ENCODE data around the gene SNAP47.
A peak's percentile ranks its signal among the peaks of the same experiment; 100 is the strongest.

Gene SNAP47

GRCh38 chr1:227785094-227785804 is 50.0 kb downstream of the SNAP47 start:
- DNase-seq (ENCODE audit: insufficient read length, low spot score) (no peak), FAIRE-seq (no peak)
- TF ChIP-seq POLR2A (IDR thresholded peaks at IDR 0.05; ENCODE audit: low read depth, low read length), result no peak

GRCh38 chr1:227785805-227786671 is 50.8 kb downstream of the SNAP47 start:
- no peak for FAIRE-seq
- DNase-seq (ENCODE audit: insufficient read length, low spot score), result no peak

GRCh38 chr1:227786673-227787512 is 51.7 kb downstream of the SNAP47 start:
- no peak for FAIRE-seq
- DNase-seq (ENCODE audit: insufficient read length, low spot score), result no peak
- no peak for TF ChIP-seq POLR2A (IDR thresholded peaks at IDR 0.05; ENCODE audit: low read depth, low read length)

More at GRCh38 chr1:227785805-227786671, 50.8 kb downstream of the SNAP47 start:
- TF ChIP-seq POLR2A (IDR thresholded peaks at IDR 0.05; ENCODE audit: low read depth, low read length), result no peak

- TF ChIP-seq POLR2A (IDR thresholded peaks at IDR 0.05; ENCODE audit: low read depth, low read length), result peak; percentile 49; the same call in 1 of the 2 replicates
- FAIRE-seq, result no peak
- peak; percentile 94 for DNase-seq (ENCODE audit: insufficient read length, low spot score)
These were observed 52.5 kb downstream of the SNAP47 start for GRCh38 chr1:227787513-227788270.

- DNase-seq (ENCODE audit: insufficient read length, low spot score) (peak; percentile 67), FAIRE-seq (no peak)
- TF ChIP-seq POLR2A (IDR thresholded peaks at IDR 0.05; ENCODE audit: low read depth, low read length), result peak; percentile 25; the same call in 1 of the 2 replicates
These were observed 53.2 kb downstream of the SNAP47 start for GRCh38 chr1:227788271-227789083.

GRCh38 chr1:227789084-227790033 is 54.1 kb downstream of the SNAP47 start:
- DNase-seq (ENCODE audit: insufficient read length, low spot score) (no peak), FAIRE-seq (no peak)
- no peak for TF ChIP-seq POLR2A (IDR thresholded peaks at IDR 0.05; ENCODE audit: low read depth, low read length)

- no peak for TF ChIP-seq POLR2A (IDR thresholded peaks at IDR 0.05; ENCODE audit: low read depth, low read length)
- DNase-seq (ENCODE audit: insufficient read length, low spot score) (no peak), FAIRE-seq (no peak)
These were observed 54.8 kb downstream of the SNAP47 start for GRCh38 chr1:227790034-227790400.

- TF ChIP-seq POLR2A (IDR thresholded peaks at IDR 0.05; ENCODE audit: low read depth, low read length), result no peak
- DNase-seq (ENCODE audit: insufficient read length, low spot score) (no peak), FAIRE-seq (no peak)
These were observed 55.6 kb downstream of the SNAP47 start for GRCh38 chr1:227790868-227791267.

GRCh38 chr1:227791425-227792143 is 56.3 kb downstream of the SNAP47 start:
- no peak for DNase-seq (ENCODE audit: insufficient read length, low spot score)
- FAIRE-seq, result no peak

GRCh38 chr1:227792216-227793078 is 57.2 kb downstream of the SNAP47 start:
- DNase-seq (ENCODE audit: insufficient read length, low spot score) (no peak), FAIRE-seq (no peak)
- TF ChIP-seq POLR2A (IDR thresholded peaks at IDR 0.05; ENCODE audit: low read depth, low read length), result no peak

More at GRCh38 chr1:227791425-227792143, 56.3 kb downstream of the SNAP47 start:
- no peak for TF ChIP-seq POLR2A (IDR thresholded peaks at IDR 0.05; ENCODE audit: low read depth, low read length)

Measured in H54 (cell line).